HCT116 (cell line): Measurements from ENCODE around the gene CEP112. TPM values are rescaled to one million over a fixed set of nuclear protein-coding genes. Genes with fewer than 3 reads are reported as not detected.

Source experiments
- ATAC-seq: fragments of 200-7000 bp; cut with Tn5 transposase; 2 replicates; pipeline ENCODE4 v1.9.1; 2020; ENCODE audit warnings: mild to moderate bottlenecking, moderate library complexity
- BruUV-seq: library from RNA; stranded (reverse); fragments of 400-500 nt; replicated peaks from 2 replicates; lab custom pipeline; 2021; lab: Mats Ljungman, UMichigan
- CTCF ChIA-PET: fragments of 300-600 bp; sonication (Branson Sonifier 250); formaldehyde crosslinking; loops from one replicate; lab custom pipeline; 2021; ENCODE audit warnings: antibody characterized with exemption; lab: Charles Lee
- POLR2A ChIA-PET: fragments of 300-600, 350-600 bp; sonication (Branson Sonifier 250); formaldehyde crosslinking; loops from one replicate; lab custom pipeline; 2021; ENCODE audit warnings: antibody characterized with exemption; lab: Charles Lee
- RAD21 ChIA-PET, 2 experiments: fragments of 300-600 bp; sonication (Branson Sonifier 250); formaldehyde crosslinking; loops; one replicate each; lab custom pipeline; 2023; ENCODE audit warnings: low total read pairs in 2 of 2; ENCODE audit not compliant: uncharacterized antibody in 2 of 2, unreplicated experiment in 2 of 2, low non-redundant PET in 1 of 2; lab: Charles Lee
- DNase-seq: peaks from one replicate; pipeline ENCODE4 v3.0.0-alpha.2; 2010; ENCODE audit warnings: low read depth, low spot score
- H2AFZ ChIP-seq: fragments of 200-600 bp; shearing (Covaris generic), sonication (generic); 2 replicates; pipeline ENCODE4 v1.6.1; 2017; ENCODE audit warnings: low read depth, mixed run types, mixed read lengths, antibody characterized with exemption, low read length; ENCODE audit not compliant: poor library complexity, severe bottlenecking
- H3K27ac ChIP-seq: 2 replicates; pipeline ENCODE4 v1.5.1; 2012; ENCODE audit warnings: low read depth, low read length
- H3K27me3 ChIP-seq: fragments of 200-600 bp; sonication (generic); 2 replicates; pipeline ENCODE4 v1.6.1; 2016; ENCODE audit warnings: mixed run types, low read length, mixed read lengths; ENCODE audit not compliant: insufficient read depth
- H3K36me3 ChIP-seq, 2 experiments: fragments of 200-500 bp in 1 of 2; fragments of 200-600 bp in 1 of 2; sonication (Bioruptor generic) in 1 of 2; sonication (generic) in 1 of 2; 2 replicates each; pipeline versions ENCODE4 v1.5.1 to v1.6.1; 2014 to 2016; ENCODE audit warnings: low read length in 2 of 2, inconsistent platforms in 1 of 2, mixed read lengths in 1 of 2, mixed run types in 1 of 2; ENCODE audit not compliant: insufficient read depth in 2 of 2, control insufficient read depth in 1 of 2
- H3K4me1 ChIP-seq, 2 experiments: fragments of 200-600 bp in 1 of 2; sonication (generic) in 1 of 2; 2 replicates each; pipeline versions ENCODE4 v1.5.1 to v1.6.1; 2012 to 2017; ENCODE audit warnings: low read length in 2 of 2, inconsistent platforms in 1 of 2, mild to moderate bottlenecking in 1 of 2, mixed read lengths in 1 of 2, mixed run types in 1 of 2, moderate library complexity in 1 of 2; ENCODE audit not compliant: insufficient read depth in 2 of 2, control insufficient read depth in 1 of 2
- H3K4me2 ChIP-seq: fragments of 200-600 bp; sonication (generic); 2 replicates; pipeline ENCODE4 v1.6.1; 2017; ENCODE audit warnings: mixed run types, low read length, mixed read lengths
- H3K4me3 ChIP-seq, 2 experiments: fragments of 200-600 bp in 1 of 2; sonication (generic) in 1 of 2; replicated peaks in 1 of 2; 2 replicates each; pipeline ENCODE4 v1.5.1; 2011 to 2016; ENCODE audit warnings: low read length in 2 of 2, control low read depth in 1 of 2, low read depth in 1 of 2, mild to moderate bottlenecking in 1 of 2, mixed read lengths in 1 of 2, mixed run types in 1 of 2
- H3K79me2 ChIP-seq: fragments of 200-600 bp; sonication (generic); 2 replicates; pipeline ENCODE4 v1.6.1; 2017; ENCODE audit warnings: mild to moderate bottlenecking, mixed run types, low read length, moderate library complexity, mixed read lengths; ENCODE audit not compliant: insufficient read depth
- H3K9ac ChIP-seq: fragments of 200-600 bp; sonication (generic); 2 replicates; pipeline ENCODE4 v1.6.1; 2016; ENCODE audit warnings: low read length, mixed read lengths
- H3K9me2 ChIP-seq: fragments of 200-600 bp; sonication (generic), shearing (Covaris generic); 2 replicates; pipeline ENCODE4 v1.6.1; 2017; ENCODE audit warnings: mixed run types, mild to moderate bottlenecking, moderate library complexity; ENCODE audit not compliant: insufficient read depth
- H3K9me3 ChIP-seq, 2 experiments: fragments of 200-500 bp in 1 of 2; fragments of 200-600 bp in 1 of 2; sonication (Bioruptor generic) in 1 of 2; sonication (generic) in 1 of 2; 2 replicates each; pipeline ENCODE4 v1.6.1; 2014 to 2017; ENCODE audit warnings: low read length in 2 of 2, mixed read lengths in 2 of 2, inconsistent platforms in 1 of 2, low read depth in 1 of 2, mild to moderate bottlenecking in 1 of 2, mixed run types in 1 of 2, moderate library complexity in 1 of 2; ENCODE audit not compliant: control insufficient read depth in 1 of 2, insufficient read depth in 1 of 2
- H4K20me1 ChIP-seq: fragments of 200-600 bp; sonication (generic), shearing (Covaris generic); 2 replicates; pipeline ENCODE4 v1.6.1; 2017; ENCODE audit warnings: mixed run types, mild to moderate bottlenecking, moderate library complexity; ENCODE audit not compliant: insufficient read depth
- CEBPB ChIP-seq: IDR thresholded peaks from 2 replicates; pipeline ENCODE4 v1.6.1; 2012; ENCODE audit warnings: low read depth
- EZH2phosphoT487 ChIP-seq: fragments of 200-600 bp; IDR thresholded peaks from 2 replicates; pipeline ENCODE4 v1.6.1; 2018; ENCODE audit warnings: antibody characterized with exemption, borderline replicate concordance
- FOSL1 ChIP-seq: IDR thresholded peaks from 2 replicates; pipeline ENCODE4 v1.6.1; 2012; ENCODE audit warnings: low read depth
- REST ChIP-seq: IDR thresholded peaks from 2 replicates; pipeline ENCODE4 v1.6.1; 2012; ENCODE audit warnings: low read depth
- SIN3A ChIP-seq: IDR thresholded peaks from 2 replicates; pipeline ENCODE4 v1.6.1; 2012; ENCODE audit warnings: low read depth
- ZBTB33 ChIP-seq: IDR thresholded peaks from 2 replicates; pipeline ENCODE4 v1.6.1; 2011; ENCODE audit warnings: mild to moderate bottlenecking, low read length, moderate library complexity; ENCODE audit not compliant: insufficient replicate concordance; ENCODE audit errors: extremely low read depth
- intact Hi-C: fragments of 100-400 bp; cut with micrococcal nuclease; formaldehyde crosslinking; loops from 2 replicates; pipeline ENCODE4 v1.10.0; 2022
- total RNA-seq: library from RNA; stranded (reverse); gene quantifications from one replicate; pipeline ENCODE4 v1.2.1, GENCODE V29; 2021; ENCODE audit not compliant: unreplicated experiment

Gene CEP112
- total RNA-seq, 1 experiment from 2014 or later: 10.9 TPM

- no peak for DNase-seq
- no TSS peak for BruUV-seq
- H2AFZ ChIP-seq: no peak overlapping the region
- no peaks in the 10 kb centered on the region for H3K36me3 ChIP-seq
- intact Hi-C loops: no loop called here
- H3K4me1 ChIP-seq: no peaks in the 10 kb centered on the region
- H3K27ac ChIP-seq: no peak overlapping the region
- no peaks in the 10 kb centered on the region for H4K20me1 ChIP-seq
- H3K9me2 ChIP-seq: no peaks in the 10 kb centered on the region
- H3K4me3 ChIP-seq: no peak overlapping the region
- RAD21 ChIA-PET: no interaction called here
- CTCF ChIA-PET: no interaction called here
- POLR2A ChIA-PET: no interaction called here
- H3K4me2 ChIP-seq: no peak overlapping the region
- H3K9me3 ChIP-seq: peaks cover 0 to 7% of the 10 kb centered on the region in 2 experiments; a peak in 1 of 4 replicates
- no peaks in the 10 kb centered on the region for H3K79me2 ChIP-seq
- TF ChIP-seq CEBPB (peak; percentile 40; the same call in 1 of the 2 replicates), REST (no peak)
- ATAC-seq: no peak
- H3K9ac ChIP-seq: no peak overlapping the region
- no peaks in the 10 kb centered on the region for H3K27me3 ChIP-seq
Observed at GRCh38 chr17:65975878-65976277, 216.1 kb downstream of the CEP112 start.

GRCh38 chr17:65973237-65973636 lies 218.7 kb downstream of the CEP112 start:
- DNase-seq (no peak), ATAC-seq (no peak)
- H3K4me2 ChIP-seq: no peak overlapping the region
- intact Hi-C loops: no loop called here
- H3K4me1 ChIP-seq: no peaks in the 10 kb centered on the region
- no peak overlapping the region for H2AFZ ChIP-seq
- ChIA-PET RAD21 (no interaction called here), CTCF (no interaction called here), POLR2A (no interaction called here)
- BruUV-seq: no TSS peak
- no peaks in the 10 kb centered on the region for H4K20me1 ChIP-seq
- H3K79me2 ChIP-seq: no peaks in the 10 kb centered on the region
- no peak for TF ChIP-seq EZH2phosphoT487
- TF ChIP-seq SIN3A: no peak
- TF ChIP-seq FOSL1: no peak
- no peak for TF ChIP-seq REST
- no peak for TF ChIP-seq ZBTB33
- H3K27me3 ChIP-seq: no peaks in the 10 kb centered on the region
- H3K9me2 ChIP-seq: no peaks in the 10 kb centered on the region
- H3K9ac ChIP-seq: no peak overlapping the region
- H3K27ac ChIP-seq: no peak overlapping the region
- H3K36me3 ChIP-seq: no peaks in the 10 kb centered on the region
- no peak overlapping the region for H3K4me3 ChIP-seq
- peaks cover 0 to 22% of the 10 kb centered on the region in 2 experiments; a peak in 1 of 4 replicates for H3K9me3 ChIP-seq
